OCI-LY7 (cell line): ENCODE data around the gene RHOBTB3. TPM values are rescaled to one million over a fixed set of nuclear protein-coding genes. Genes with fewer than 3 reads are reported as not detected.
A peak's percentile ranks its signal among the peaks of the same experiment; 100 is the strongest.

ENCODE experiments used
- BruUV-seq: library from RNA; stranded (reverse); fragments of 400-500 nt; replicated peaks from 2 replicates; lab custom pipeline; 2021; lab: Mats Ljungman, UMichigan
- CTCF ChIA-PET: fragments of 300-600 bp; sonication (Branson Sonifier 250); formaldehyde crosslinking; loops from one replicate; lab custom pipeline; 2022; ENCODE audit warnings: antibody characterized with exemption; ENCODE audit not compliant: unreplicated experiment; lab: Charles Lee
- POLR2A ChIA-PET: fragments of 300-600 bp; sonication (Branson Sonifier 250); formaldehyde crosslinking; loops from one replicate; lab custom pipeline; 2022; ENCODE audit warnings: antibody characterized with exemption; lab: Charles Lee
- DNase-seq: peaks from one replicate; pipeline ENCODE4 v3.0.0-alpha.2; 2015; ENCODE audit warnings: low spot score
- H2AFZ ChIP-seq: fragments of 200-600 bp; sonication (generic), shearing (Covaris generic); 2 replicates; pipeline ENCODE4 v1.6.1; 2014; ENCODE audit warnings: mild to moderate bottlenecking, antibody characterized with exemption, low read length, moderate library complexity
- H3K27ac ChIP-seq: fragments of 200-600 bp; sonication (generic); 2 replicates; pipeline ENCODE4 v1.5.1; 2014; ENCODE audit warnings: mixed run types, low read depth, mild to moderate bottlenecking, moderate library complexity, low read length, inconsistent platforms; ENCODE audit not compliant: poor library complexity, severe bottlenecking
- H3K36me3 ChIP-seq: fragments of 200-600 bp; sonication (generic); 2 replicates; pipeline ENCODE4 v1.6.1; 2014; ENCODE audit warnings: mild to moderate bottlenecking, antibody characterized with exemption, low read length, moderate library complexity, mixed read lengths; ENCODE audit not compliant: insufficient read depth
- H3K4me1 ChIP-seq: fragments of 200-600 bp; sonication (generic); 2 replicates; pipeline ENCODE4 v1.5.1; 2014; ENCODE audit warnings: mild to moderate bottlenecking, low read length; ENCODE audit not compliant: insufficient read depth, poor library complexity, severe bottlenecking
- H3K4me2 ChIP-seq: fragments of 200-600 bp; sonication (generic); 2 replicates; pipeline ENCODE4 v1.6.1; 2014; ENCODE audit warnings: mild to moderate bottlenecking, low read length
- H3K4me3 ChIP-seq: fragments of 200-600 bp; sonication (generic); 2 replicates; pipeline ENCODE4 v1.5.1; 2014; ENCODE audit warnings: mild to moderate bottlenecking, low read depth, low read length; ENCODE audit not compliant: poor library complexity, severe bottlenecking
- H3K79me2 ChIP-seq: fragments of 200-600 bp; sonication (generic); 2 replicates; pipeline ENCODE4 v1.6.1; 2016; ENCODE audit warnings: low read depth, mild to moderate bottlenecking, low read length, moderate library complexity, mixed read lengths; ENCODE audit not compliant: insufficient read depth
- H3K9me2 ChIP-seq: fragments of 200-600 bp; sonication (generic); 2 replicates; pipeline ENCODE4 v1.6.1; 2016; ENCODE audit warnings: mild to moderate bottlenecking, low read length, mixed read lengths; ENCODE audit not compliant: insufficient read depth
- H3K9me3 ChIP-seq: fragments of 200-600 bp; sonication (generic); 2 replicates; pipeline ENCODE4 v1.6.1; 2014; ENCODE audit warnings: mild to moderate bottlenecking, mixed run types, low read length, mixed read lengths
- H4K20me1 ChIP-seq: fragments of 200-600 bp; sonication (generic); 2 replicates; pipeline ENCODE4 v1.6.1; 2014; ENCODE audit warnings: mild to moderate bottlenecking, antibody characterized with exemption, low read length, moderate library complexity, mixed read lengths; ENCODE audit not compliant: insufficient read depth
- CTCF ChIP-seq: fragments of 200-600 bp; sonication (generic); conservative IDR thresholded peaks from 2 replicates; pipeline ENCODE4 v1.5.1; 2014; ENCODE audit warnings: mild to moderate bottlenecking, antibody characterized with exemption, low read length, moderate library complexity, mixed read lengths
- EZH2phosphoT487 ChIP-seq: fragments of 200-600 bp; sonication (generic); IDR thresholded peaks from 2 replicates; pipeline ENCODE4 v1.6.1; 2018; ENCODE audit warnings: low read depth, borderline replicate concordance, mild to moderate bottlenecking, mixed run types, antibody characterized with exemption, low read length, moderate library complexity, mixed read lengths
- intact Hi-C: fragments of 100-400 bp; cut with micrococcal nuclease; formaldehyde crosslinking; loops from one replicate; pipeline ENCODE4 v1.10.0; 2022; ENCODE audit not compliant: unreplicated experiment
- total RNA-seq, 2 experiments: library from RNA; depleted of rRNA in 1 of 2; stranded (reverse); fragments of >200 nt in 1 of 2; shearing (Covaris generic) in 1 of 2; gene quantifications; 2 replicates each; pipeline ENCODE4 v1.2.3, GENCODE V29; 2014 to 2022

RHOBTB3 gene
- total RNA-seq, 2 experiments from 2014 or later, result 0.51 to 4.0 TPM

GRCh38 chr5:95725937-95726810 is 5.0 kb upstream of the RHOBTB3 start:
- no peaks in the 10 kb centered on the region for H4K20me1 ChIP-seq
- TF ChIP-seq CTCF (no peak), EZH2phosphoT487 (no peak)
- H3K9me3 ChIP-seq, result no peaks in the 10 kb centered on the region
- no peak overlapping the region for H3K27ac ChIP-seq
- H3K79me2 ChIP-seq, result no peaks in the 10 kb centered on the region
- ChIA-PET CTCF (no interaction called here), POLR2A (interaction anchor here (0.6 to 1.9 kb wide), 4 partner anchors 9 to 185 kb away, joined by 3 to 6 read pairs (median 3); no protein-coding TSS in a partner anchor)
- intact Hi-C loops, result no loop called here
- H3K36me3 ChIP-seq, result no peaks in the 10 kb centered on the region
- 0 out of 2 replicates have a peak overlapping the region, but pooled peaks have one; percentile 6 for H2AFZ ChIP-seq
- peaks cover 13% of the 10 kb centered on the region for H3K4me1 ChIP-seq
- H3K4me2 ChIP-seq, result no peak overlapping the region
- no peaks in the 10 kb centered on the region for H3K9me2 ChIP-seq
- BruUV-seq, result no TSS peak
- H3K4me3 ChIP-seq, result no peak overlapping the region
- no peak for DNase-seq

GRCh38 chr5:95726811-95727763 is 4.0 kb upstream of the RHOBTB3 start:
- H3K36me3 ChIP-seq, result no peaks in the 10 kb centered on the region
- no peak overlapping the region for H3K27ac ChIP-seq
- no peaks in the 10 kb centered on the region for H3K9me3 ChIP-seq
- no TSS peak for BruUV-seq
- TF ChIP-seq EZH2phosphoT487, result no peak
- TF ChIP-seq CTCF, result no peak
- H3K4me1 ChIP-seq, result peaks cover 13% of the 10 kb centered on the region
- ChIA-PET CTCF (no interaction called here), POLR2A (interaction anchor here (0.9 kb wide), 1 partner anchor 9 kb away, joined by 3 read pairs; no protein-coding TSS in a partner anchor)
- H3K79me2 ChIP-seq, result no peaks in the 10 kb centered on the region
- no peaks in the 10 kb centered on the region for H3K9me2 ChIP-seq
- DNase-seq, result no peak
- intact Hi-C loops, result no loop called here
- H3K4me2 ChIP-seq, result 0 out of 2 replicates have a peak overlapping the region, but pooled peaks have one; percentile 11
- peak overlapping the region; percentile 51; the same call in 1 of the 2 replicates for H2AFZ ChIP-seq
- no peaks in the 10 kb centered on the region for H4K20me1 ChIP-seq
- H3K4me3 ChIP-seq, result no peak overlapping the region
